Measurements from ENCODE around the gene TMX2.

DNA sequence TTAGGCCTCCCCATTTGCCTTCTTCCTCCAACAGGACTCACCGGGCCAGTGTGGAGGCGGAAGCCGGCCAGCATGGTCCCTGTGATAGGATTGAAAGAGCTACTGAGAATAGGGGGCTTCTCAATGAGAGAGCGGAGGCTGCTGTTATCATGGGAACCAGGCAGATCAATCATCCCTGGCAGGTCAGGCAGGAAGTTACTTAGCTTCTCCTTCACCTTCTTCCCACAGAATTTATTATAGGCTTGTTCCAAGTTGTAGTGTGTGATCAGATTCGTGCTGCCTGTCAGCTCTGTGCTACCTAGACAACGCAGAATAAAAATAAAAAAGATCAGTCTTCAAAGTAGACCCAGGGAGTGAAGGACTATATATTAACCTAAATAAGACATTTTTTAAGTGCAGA, 7.5 kb upstream of the TMX2 start:
- TF ChIP-seq, protein P1, sequence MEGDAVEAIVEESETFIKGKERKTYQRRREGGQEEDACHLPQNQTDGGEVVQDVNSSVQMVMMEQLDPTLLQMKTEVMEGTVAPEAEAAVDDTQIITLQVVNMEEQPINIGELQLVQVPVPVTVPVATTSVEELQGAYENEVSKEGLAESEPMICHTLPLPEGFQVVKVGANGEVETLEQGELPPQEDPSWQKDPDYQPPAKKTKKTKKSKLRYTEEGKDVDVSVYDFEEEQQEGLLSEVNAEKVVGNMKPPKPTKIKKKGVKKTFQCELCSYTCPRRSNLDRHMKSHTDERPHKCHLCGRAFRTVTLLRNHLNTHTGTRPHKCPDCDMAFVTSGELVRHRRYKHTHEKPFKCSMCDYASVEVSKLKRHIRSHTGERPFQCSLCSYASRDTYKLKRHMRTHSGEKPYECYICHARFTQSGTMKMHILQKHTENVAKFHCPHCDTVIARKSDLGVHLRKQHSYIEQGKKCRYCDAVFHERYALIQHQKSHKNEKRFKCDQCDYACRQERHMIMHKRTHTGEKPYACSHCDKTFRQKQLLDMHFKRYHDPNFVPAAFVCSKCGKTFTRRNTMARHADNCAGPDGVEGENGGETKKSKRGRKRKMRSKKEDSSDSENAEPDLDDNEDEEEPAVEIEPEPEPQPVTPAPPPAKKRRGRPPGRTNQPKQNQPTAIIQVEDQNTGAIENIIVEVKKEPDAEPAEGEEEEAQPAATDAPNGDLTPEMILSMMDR (conservative IDR thresholded peaks at IDR 0.05), result no peak
- no peak for TF ChIP-seq EZH2 (IDR thresholded peaks at IDR 0.05; ENCODE audit: low read depth)

All from PC-9 (cell line).